ENCODE measurements around the gene STK39.

DNA sequence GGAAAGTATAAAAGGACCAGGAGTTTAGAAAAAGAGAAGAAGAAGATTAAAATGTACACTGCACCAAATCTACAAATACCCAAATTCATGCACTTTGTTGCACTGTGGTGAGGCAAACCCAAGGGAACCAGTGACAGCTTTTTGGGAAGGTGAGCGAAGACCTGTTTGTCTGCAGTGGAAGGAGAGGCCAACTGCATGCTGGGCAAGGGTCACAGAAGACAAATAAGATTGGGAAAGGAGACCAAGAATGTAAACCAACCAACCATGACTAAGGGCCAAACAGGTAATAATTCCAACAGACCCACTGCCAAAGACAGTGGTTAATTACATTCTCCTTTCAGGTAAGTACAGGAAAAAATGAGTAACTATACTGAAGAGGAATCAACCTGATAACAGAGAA is 202.8 kb downstream of the STK39 start:
- no peak for TF ChIP-seq SMC3 (conservative IDR thresholded peaks at IDR 0.05; ENCODE audit: poor library complexity)
- TF ChIP-seq, protein P1, sequence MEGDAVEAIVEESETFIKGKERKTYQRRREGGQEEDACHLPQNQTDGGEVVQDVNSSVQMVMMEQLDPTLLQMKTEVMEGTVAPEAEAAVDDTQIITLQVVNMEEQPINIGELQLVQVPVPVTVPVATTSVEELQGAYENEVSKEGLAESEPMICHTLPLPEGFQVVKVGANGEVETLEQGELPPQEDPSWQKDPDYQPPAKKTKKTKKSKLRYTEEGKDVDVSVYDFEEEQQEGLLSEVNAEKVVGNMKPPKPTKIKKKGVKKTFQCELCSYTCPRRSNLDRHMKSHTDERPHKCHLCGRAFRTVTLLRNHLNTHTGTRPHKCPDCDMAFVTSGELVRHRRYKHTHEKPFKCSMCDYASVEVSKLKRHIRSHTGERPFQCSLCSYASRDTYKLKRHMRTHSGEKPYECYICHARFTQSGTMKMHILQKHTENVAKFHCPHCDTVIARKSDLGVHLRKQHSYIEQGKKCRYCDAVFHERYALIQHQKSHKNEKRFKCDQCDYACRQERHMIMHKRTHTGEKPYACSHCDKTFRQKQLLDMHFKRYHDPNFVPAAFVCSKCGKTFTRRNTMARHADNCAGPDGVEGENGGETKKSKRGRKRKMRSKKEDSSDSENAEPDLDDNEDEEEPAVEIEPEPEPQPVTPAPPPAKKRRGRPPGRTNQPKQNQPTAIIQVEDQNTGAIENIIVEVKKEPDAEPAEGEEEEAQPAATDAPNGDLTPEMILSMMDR (IDR thresholded peaks at IDR 0.05; ENCODE audit: poor library complexity, severe bottlenecking) = no peak
- TF ChIP-seq POLR2AphosphoS5 (IDR thresholded peaks at IDR 0.05) = no peak
- TF ChIP-seq RAD21 (conservative IDR thresholded peaks at IDR 0.05) = no peak
- no peak for TF ChIP-seq EZH2 (IDR thresholded peaks at IDR 0.05; ENCODE audit: borderline replicate concordance, insufficient read depth, low read length, poor library complexity, severe bottlenecking)
- no peak for TF ChIP-seq EP300 (conservative IDR thresholded peaks at IDR 0.05; ENCODE audit: poor library complexity, severe bottlenecking)
- TF ChIP-seq TAF1 (IDR thresholded peaks at IDR 0.05; ENCODE audit: low read depth) = no peak
- TF ChIP-seq, protein P2, sequence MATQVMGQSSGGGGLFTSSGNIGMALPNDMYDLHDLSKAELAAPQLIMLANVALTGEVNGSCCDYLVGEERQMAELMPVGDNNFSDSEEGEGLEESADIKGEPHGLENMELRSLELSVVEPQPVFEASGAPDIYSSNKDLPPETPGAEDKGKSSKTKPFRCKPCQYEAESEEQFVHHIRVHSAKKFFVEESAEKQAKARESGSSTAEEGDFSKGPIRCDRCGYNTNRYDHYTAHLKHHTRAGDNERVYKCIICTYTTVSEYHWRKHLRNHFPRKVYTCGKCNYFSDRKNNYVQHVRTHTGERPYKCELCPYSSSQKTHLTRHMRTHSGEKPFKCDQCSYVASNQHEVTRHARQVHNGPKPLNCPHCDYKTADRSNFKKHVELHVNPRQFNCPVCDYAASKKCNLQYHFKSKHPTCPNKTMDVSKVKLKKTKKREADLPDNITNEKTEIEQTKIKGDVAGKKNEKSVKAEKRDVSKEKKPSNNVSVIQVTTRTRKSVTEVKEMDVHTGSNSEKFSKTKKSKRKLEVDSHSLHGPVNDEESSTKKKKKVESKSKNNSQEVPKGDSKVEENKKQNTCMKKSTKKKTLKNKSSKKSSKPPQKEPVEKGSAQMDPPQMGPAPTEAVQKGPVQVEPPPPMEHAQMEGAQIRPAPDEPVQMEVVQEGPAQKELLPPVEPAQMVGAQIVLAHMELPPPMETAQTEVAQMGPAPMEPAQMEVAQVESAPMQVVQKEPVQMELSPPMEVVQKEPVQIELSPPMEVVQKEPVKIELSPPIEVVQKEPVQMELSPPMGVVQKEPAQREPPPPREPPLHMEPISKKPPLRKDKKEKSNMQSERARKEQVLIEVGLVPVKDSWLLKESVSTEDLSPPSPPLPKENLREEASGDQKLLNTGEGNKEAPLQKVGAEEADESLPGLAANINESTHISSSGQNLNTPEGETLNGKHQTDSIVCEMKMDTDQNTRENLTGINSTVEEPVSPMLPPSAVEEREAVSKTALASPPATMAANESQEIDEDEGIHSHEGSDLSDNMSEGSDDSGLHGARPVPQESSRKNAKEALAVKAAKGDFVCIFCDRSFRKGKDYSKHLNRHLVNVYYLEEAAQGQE (IDR thresholded peaks at IDR 0.05; ENCODE audit: borderline replicate concordance) = no peak
- no peak for TF ChIP-seq MXI1 (conservative IDR thresholded peaks at IDR 0.05; ENCODE audit: poor library complexity, severe bottlenecking)
